Measurements from ENCODE around the gene OR10D3. TPM values are rescaled to one million over a fixed set of nuclear protein-coding genes. Genes with fewer than 3 reads are reported as not detected.
"Not testable (repeated sequence)": the region's sequence is repeated elsewhere in the genome, so short reads cannot be mapped to it uniquely, and the experiment has no call there.

The OR10D3 gene
- total RNA-seq, 2 donors from 2014 or later = not detected

GRCh38 chr11:124193221-124194010 lies 10.3 kb downstream of the OR10D3 start:
- intact Hi-C loops (cut with DNase I) = no loop called here
- no peak for DNase-seq (ENCODE audit: low spot score)

GRCh38 chr11:124194293-124195188 lies 11.4 kb downstream of the OR10D3 start:
- DNase-seq (ENCODE audit: low spot score) = no peak
- intact Hi-C loops (cut with DNase I) = no loop called here

GRCh38 chr11:124195189-124195734 lies 12.1 kb downstream of the OR10D3 start:
- intact Hi-C loops (cut with DNase I) = no loop called here
- DNase-seq (ENCODE audit: low spot score) = no peak

DNA sequence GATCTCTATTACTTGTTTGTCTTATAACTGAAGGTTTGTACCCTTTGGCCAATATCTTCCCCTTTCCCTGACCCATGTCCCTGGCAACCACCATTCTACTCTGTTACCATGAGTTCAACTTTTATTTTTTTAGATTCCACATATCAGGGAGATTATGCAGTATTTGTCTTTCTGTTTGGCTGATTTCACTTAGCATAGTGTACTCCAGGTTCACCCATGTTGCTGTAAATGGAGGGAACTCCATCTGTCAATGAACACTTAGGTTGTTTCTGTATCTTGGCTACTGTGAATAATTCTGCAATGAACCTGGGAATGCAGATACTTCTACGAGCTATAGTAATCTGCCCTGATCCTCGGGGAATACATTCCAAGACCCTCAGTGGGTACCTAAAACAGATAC lies 14.9 kb downstream of the OR10D3 start:
- intact Hi-C loops (cut with DNase I) = no loop called here
- DNase-seq (ENCODE audit: low spot score) = no peak

- intact Hi-C loops (cut with DNase I) = no loop called here
- DNase-seq (ENCODE audit: low spot score) = no peak
Measured at GRCh38 chr11:124198897-124199296, 15.8 kb downstream of the OR10D3 start.

- DNase-seq (ENCODE audit: low spot score) = no peak
Measured at GRCh38 chr11:124199702-124200101, 16.6 kb downstream of the OR10D3 start.

DNA sequence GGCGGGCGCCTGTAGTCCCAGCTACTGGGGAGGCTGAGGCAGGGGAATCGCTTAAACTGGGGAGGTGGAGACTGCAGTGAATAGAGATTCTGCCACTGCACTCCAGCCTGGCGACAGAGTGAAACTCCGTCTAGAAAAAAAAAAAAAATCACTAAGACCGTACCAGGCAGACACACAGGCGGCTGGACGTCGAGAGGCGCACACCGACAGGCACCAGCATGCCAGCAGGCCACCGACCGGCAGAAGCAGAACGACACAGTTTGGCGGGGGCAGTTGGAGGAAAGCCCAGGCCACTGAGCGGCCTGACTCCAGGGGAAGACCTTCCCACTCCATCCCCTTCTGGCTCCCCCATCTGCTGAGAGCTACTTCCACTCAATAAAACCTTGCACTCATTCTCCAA lies 17.5 kb downstream of the OR10D3 start:
- intact Hi-C loops (cut with DNase I) = no loop called here
- DNase-seq (ENCODE audit: low spot score) = no peak

More at GRCh38 chr11:124199702-124200101, 16.6 kb downstream of the OR10D3 start:
- intact Hi-C loops (cut with DNase I) = no loop called here

GRCh38 chr11:124202951-124203350 lies 19.8 kb downstream of the OR10D3 start:
- intact Hi-C loops (cut with DNase I) = no loop called here
- no peak for DNase-seq (ENCODE audit: low spot score)

- intact Hi-C loops (cut with DNase I) = no loop called here
- DNase-seq (ENCODE audit: low spot score) = no peak
Measured at GRCh38 chr11:124204008-124204407, 20.9 kb downstream of the OR10D3 start.

DNA sequence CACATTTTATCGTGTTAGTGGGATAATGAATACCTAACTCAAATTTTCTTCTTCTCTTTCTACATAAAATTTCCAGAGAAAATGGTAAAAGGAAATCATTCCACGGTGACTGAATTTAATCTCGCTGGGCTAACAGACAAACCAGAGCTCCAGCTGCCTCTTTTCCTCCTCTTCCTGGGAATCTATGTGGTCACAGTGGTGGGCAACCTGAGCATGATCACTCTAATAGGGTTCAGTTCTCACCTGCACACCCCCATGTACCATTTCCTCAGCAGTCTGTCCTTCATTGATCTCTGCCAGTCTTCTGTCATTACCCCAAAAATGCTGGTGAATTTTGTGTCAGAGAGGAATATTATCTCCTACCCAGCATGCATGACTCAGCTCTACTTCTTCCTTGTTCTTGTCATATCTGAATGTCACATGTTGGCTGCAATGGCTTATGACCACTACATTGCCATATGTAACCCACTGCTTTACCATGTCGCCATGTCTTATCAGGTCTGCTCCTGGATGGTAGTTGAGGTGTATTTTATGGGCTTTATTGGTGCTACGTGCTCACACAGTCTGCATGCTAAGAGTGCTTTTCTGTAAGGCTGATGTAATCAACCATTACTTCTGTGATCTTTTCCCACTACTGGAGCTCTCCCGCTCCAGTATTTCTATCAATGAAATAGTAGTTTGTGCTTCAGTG lies 24.1 kb downstream of the OR10D3 start:
- DNase-seq (ENCODE audit: low spot score) = no peak
- intact Hi-C loops (cut with DNase I) = no loop called here

DNA sequence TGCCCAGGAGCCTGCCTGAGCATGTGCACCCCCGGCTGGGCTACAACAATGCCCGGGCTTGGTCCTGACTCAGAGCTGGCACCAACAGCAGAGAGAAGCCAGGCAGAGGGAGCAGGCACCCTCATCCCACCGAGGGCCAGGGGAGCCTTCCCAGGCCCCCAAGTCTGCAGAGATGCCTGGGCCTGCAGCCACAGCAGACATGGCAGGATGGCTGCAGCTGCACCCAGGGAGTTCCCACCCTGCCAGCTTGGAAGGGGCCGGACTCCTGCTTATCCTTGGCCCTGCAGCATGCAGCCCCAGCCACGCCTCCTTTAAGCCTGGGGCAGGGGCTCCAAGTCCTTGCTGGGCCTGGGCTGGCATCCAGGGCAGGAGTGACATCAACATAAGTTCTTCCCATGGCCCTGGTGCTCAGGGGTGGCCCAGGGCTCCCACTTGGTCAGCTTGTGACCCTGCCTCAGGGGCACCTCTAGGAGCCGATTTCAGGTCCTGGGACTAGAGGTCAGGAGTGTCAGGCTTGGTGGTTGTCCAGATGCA lies 26.7 kb downstream of the OR10D3 start:
- no peak for DNase-seq (ENCODE audit: low spot score)
- intact Hi-C loops (cut with DNase I) = no loop called here

- no peak for DNase-seq (ENCODE audit: low spot score)
- intact Hi-C loops (cut with DNase I) = no loop called here
Measured at GRCh38 chr11:124210421-124210820, 27.3 kb downstream of the OR10D3 start.

DNA sequence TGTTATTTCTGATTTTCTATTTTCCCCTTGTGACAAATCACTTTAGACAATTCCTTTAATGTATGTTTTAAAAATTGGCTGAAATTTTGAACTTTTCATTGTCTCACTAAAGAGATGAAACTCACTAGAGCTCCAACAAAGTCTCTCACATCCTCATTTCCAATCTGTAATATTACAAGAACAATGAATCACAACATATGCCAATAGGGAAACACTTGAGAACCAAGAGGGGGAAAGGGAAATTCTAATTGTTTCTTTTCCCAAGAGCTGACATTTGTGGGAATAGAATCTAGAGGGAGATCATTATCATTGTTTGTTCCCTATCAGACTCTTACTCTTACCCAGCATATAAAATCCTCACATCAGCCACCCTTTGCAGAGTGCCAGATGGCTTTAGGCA lies 28.2 kb downstream of the OR10D3 start:
- intact Hi-C loops (cut with DNase I) = no loop called here
- DNase-seq (ENCODE audit: low spot score) = no peak

- DNase-seq (ENCODE audit: low spot score) = no peak
- intact Hi-C loops (cut with DNase I) = no loop called here
Measured at GRCh38 chr11:124214027-124214426, 30.9 kb downstream of the OR10D3 start.

- intact Hi-C loops (cut with DNase I) = no loop called here
- no peak for DNase-seq (ENCODE audit: low spot score)
Measured at GRCh38 chr11:124219126-124219525, 36.0 kb downstream of the OR10D3 start.

DNA sequence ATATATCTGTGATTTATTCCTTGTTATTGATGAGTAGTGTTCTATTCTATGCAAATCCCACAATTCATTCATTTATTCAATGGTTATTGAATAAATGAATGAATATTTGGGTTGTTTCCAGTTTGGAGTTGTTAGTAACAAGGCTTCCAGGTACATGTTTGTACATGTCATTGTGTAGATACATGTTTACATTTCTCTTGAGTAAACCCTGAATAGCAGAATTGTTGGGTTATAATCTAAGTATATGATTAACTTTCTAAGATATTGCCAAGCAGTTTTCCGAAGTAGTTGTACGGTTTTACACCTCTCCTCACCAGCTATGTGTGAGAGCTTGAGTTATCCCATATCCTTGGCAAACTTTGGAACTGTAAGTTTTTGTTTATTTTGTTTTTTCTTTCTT lies 39.3 kb downstream of the OR10D3 start:
- DNase-seq (ENCODE audit: low spot score) = no peak
- intact Hi-C loops (cut with DNase I) = no loop called here

GRCh38 chr11:124224618-124225423 lies 41.7 kb downstream of the OR10D3 start:
- DNase-seq (ENCODE audit: low spot score); intact Hi-C loops (cut with DNase I): not testable (repeated sequence)

GRCh38 chr11:124225471-124225870 lies 42.3 kb downstream of the OR10D3 start:
- DNase-seq (ENCODE audit: low spot score) = no peak
- intact Hi-C loops (cut with DNase I) = no loop called here

DNA sequence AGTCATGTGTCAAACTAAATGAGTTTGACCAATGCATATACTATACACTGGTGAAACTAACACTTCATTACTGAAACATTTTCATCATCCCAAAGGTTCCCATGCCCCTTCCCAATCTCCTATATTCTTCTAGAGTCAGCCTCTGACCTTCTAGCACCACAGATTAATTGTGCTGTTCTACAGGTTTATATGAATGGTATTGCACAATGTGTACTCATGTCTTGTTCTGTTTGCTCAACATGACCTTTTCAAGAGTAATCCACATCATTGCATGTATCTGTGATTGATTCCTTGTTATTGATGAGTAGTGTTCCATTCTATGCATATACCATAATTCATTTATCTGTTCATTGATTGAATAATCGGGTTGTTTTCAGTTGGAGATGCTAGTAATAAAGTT lies 50.2 kb downstream of the OR10D3 start:
- DNase-seq (ENCODE audit: low spot score) = no peak
- intact Hi-C loops (cut with DNase I) = no loop called here
